ENCODE data around the gene CEACAM1. TPM values are rescaled to one million over a fixed set of nuclear protein-coding genes. Genes with fewer than 3 reads are reported as not detected.

CEACAM1 gene
- total and polyA plus RNA-seq, 8 donors: 5.6 to 24.0 (median 7.3) TPM

DNA sequence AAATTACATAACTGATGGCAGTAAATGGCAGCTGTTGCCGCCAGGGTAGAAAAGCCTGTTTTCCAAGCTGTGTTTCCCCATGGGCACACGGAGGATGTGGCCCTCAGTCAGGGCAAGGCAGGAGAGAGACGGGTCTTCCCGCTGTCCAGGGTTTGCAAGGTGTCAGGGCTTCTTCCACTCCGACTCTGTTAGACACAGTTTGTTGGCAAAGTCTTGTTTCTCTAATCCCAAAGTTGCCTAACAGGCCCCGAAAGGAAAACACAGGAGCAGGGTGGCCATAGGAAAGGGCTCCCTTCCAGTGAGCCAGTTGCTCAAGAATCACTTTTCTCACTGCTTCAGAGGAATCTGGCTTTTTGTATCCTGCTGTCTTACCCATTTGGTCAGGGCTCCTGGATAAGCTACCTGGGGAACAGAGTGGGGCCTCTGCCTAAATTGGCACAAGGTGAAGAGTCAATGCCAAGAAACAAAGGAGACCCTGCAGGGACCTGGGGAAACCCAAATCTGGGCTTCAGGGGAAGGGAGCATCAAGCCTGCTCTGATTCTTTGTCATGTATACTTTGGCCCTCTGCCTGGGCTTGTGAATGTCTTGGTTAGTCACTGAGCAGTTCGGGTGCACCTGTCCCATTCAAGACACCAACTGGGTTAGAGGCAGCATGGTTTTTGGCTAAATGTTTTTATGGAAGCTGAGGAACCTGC is 56.6 kb downstream of the CEACAM1 start:
- intact Hi-C loops (cut with DNase I): no loop called here
- peaks cover 0 to 21% of the 10 kb centered on the region in 2 donors for H3K4me1 ChIP-seq
- no peak overlapping the region for H3K4me3 ChIP-seq
- ATAC-seq: peak; percentile 49
- no peak overlapping the region for H3K27ac ChIP-seq
- no peaks in the 10 kb centered on the region for H3K27me3 ChIP-seq
- no peaks in the 10 kb centered on the region for H3K9me3 ChIP-seq
- H3K36me3 ChIP-seq: no peaks in the 10 kb centered on the region
- TF ChIP-seq, protein P1, sequence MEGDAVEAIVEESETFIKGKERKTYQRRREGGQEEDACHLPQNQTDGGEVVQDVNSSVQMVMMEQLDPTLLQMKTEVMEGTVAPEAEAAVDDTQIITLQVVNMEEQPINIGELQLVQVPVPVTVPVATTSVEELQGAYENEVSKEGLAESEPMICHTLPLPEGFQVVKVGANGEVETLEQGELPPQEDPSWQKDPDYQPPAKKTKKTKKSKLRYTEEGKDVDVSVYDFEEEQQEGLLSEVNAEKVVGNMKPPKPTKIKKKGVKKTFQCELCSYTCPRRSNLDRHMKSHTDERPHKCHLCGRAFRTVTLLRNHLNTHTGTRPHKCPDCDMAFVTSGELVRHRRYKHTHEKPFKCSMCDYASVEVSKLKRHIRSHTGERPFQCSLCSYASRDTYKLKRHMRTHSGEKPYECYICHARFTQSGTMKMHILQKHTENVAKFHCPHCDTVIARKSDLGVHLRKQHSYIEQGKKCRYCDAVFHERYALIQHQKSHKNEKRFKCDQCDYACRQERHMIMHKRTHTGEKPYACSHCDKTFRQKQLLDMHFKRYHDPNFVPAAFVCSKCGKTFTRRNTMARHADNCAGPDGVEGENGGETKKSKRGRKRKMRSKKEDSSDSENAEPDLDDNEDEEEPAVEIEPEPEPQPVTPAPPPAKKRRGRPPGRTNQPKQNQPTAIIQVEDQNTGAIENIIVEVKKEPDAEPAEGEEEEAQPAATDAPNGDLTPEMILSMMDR (IDR thresholded peaks at IDR 0.05): no peak
- DNase-seq: peak in 1 of 4 donors; percentile 21

DNA sequence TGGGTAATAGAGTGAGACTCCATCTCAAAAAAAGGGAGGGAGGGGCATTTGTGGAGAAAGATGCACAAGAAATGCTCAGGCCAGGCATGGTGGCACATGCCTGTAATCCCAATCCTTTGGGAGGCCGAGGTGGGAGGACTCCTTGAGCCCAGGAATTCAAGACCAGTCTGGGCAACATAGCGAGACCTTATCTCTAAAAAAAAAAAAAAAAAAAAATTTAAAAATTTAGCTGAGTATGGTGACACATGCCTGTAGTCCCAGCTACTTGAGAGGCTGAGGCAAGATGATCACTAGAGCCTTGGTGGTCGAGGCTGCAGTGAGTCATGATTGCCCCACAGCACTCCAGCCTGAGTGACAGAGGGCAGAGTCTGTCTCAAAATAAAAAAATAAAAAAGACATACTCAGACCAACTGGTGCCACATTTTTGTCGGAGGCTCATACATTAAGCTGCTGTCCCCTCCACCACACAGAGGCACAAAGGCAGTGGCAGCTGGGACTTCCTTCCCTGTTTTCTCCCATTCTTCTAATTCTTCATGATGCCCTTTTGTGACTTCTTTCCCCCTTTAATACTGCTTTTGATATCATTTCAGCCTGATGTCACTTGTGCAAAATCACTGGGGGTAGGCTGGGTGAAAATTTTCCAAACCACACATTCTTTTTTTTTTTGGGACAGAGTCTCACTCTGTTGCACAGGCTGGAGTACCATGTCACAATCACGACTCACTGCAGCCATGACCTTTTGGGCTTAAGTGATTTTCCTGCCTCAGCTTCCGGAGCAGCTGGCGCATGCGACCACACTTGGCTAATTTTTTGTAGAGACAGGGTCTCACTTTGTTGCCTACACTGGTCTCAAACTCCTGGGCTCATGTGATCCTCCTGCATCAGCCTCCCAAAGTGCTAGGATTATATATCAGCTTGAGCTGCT is 58.7 kb downstream of the CEACAM1 start:
- Histone ChIP-seq H3K27me3 (no peaks in the 10 kb centered on the region), H3K4me1 (peaks cover 0 to 34% of the 10 kb centered on the region in 2 donors), H3K4me3 (no peak overlapping the region), H3K27ac (no peak overlapping the region), H3K9me3 (no peaks in the 10 kb centered on the region), H3K36me3 (no peaks in the 10 kb centered on the region)
- ATAC-seq: no peak
- TF ChIP-seq, protein P1 (IDR thresholded peaks at IDR 0.05): no peak
- DNase-seq: no peak
- intact Hi-C loops (cut with DNase I): no loop called here

DNA sequence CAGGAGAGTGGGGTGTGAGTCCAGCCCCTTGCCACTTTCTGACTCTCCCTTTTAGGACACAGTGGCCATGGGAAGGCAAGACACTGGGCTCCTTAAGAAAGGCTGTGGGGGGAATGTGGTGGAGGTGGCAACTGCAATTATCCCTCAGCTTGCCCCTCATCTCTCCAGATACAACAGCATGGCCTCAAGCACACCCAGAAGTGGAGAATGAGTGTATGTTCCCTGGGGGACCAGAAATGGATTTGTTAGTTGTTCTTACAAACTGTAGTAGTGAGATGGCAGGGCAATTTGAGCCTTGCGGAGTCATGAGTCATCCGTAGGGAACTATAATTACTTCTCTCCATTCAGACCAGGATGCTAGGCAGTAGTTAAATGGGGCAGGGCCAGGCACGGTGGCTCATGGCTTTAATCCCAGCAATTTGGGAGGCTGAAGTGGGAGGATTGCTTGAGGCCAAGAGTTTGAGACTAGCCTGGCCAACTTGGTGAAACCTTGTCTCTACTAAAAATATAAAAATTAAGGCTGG is 59.9 kb downstream of the CEACAM1 start:
- intact Hi-C loops (cut with DNase I): no loop called here
- Histone ChIP-seq H3K4me1 (peaks cover 0 to 34% of the 10 kb centered on the region in 2 donors), H3K27me3 (no peaks in the 10 kb centered on the region), H3K27ac (no peak overlapping the region), H3K4me3 (no peak overlapping the region), H3K36me3 (no peaks in the 10 kb centered on the region), H3K9me3 (no peaks in the 10 kb centered on the region)
- ATAC-seq (no peak), DNase-seq (no peak)
- TF ChIP-seq, protein P1 (IDR thresholded peaks at IDR 0.05): no peak

DNA sequence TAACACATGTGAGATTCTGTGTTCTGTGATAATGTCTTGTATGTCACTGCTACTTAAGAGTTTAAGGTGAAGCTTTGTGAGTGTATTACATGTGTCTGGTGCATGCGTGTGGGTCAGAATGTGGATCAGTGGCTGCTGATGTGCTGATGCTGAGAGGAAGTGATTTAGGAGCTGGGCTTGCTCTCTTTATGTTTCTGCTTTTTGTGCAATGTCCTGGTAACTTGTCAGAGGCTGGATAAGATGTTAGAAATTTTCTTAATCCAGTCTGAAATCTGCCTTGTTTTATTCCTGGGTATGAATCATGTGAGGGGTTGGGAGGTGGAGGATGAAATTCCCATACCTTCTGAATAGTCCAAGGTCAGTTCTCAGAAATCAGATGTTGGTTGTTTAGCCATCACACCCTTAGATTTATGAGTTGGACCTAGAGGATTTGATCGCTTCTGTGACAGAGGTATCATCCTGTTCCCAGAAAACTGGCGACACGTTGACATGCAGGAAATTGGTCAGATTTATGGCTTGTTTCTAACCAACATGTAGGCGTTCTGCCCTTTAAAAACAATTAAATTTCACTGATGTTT is 61.0 kb downstream of the CEACAM1 start:
- Histone ChIP-seq H3K27me3 (no peaks in the 10 kb centered on the region), H3K9me3 (no peaks in the 10 kb centered on the region), H3K36me3 (no peaks in the 10 kb centered on the region), H3K27ac (peak overlapping the region in 1 of 2 donors; percentile 57), H3K4me1 (peaks cover 0 to 34% of the 10 kb centered on the region in 2 donors), H3K4me3 (no peak overlapping the region)
- TF ChIP-seq, protein P1 (IDR thresholded peaks at IDR 0.05): no peak
- no peak for DNase-seq
- intact Hi-C loops (cut with DNase I): no loop called here
- no peak for ATAC-seq

Measured in left lung (tissue), 10 donors.